ELF-1 (cell line): ENCODE measurements around the gene CBX2.
A peak's percentile ranks its signal among the peaks of the same experiment; 100 is the strongest.

ENCODE experiments used
- DNase-seq: peaks from one replicate; pipeline ENCODE4 v3.0.0-alpha.2; 2016; ENCODE audit warnings: low read depth, low spot score

Gene CBX2

GRCh38 chr17:79811868-79812352 is 34.0 kb downstream of the CBX2 start:
- DNase-seq: no peak

DNA sequence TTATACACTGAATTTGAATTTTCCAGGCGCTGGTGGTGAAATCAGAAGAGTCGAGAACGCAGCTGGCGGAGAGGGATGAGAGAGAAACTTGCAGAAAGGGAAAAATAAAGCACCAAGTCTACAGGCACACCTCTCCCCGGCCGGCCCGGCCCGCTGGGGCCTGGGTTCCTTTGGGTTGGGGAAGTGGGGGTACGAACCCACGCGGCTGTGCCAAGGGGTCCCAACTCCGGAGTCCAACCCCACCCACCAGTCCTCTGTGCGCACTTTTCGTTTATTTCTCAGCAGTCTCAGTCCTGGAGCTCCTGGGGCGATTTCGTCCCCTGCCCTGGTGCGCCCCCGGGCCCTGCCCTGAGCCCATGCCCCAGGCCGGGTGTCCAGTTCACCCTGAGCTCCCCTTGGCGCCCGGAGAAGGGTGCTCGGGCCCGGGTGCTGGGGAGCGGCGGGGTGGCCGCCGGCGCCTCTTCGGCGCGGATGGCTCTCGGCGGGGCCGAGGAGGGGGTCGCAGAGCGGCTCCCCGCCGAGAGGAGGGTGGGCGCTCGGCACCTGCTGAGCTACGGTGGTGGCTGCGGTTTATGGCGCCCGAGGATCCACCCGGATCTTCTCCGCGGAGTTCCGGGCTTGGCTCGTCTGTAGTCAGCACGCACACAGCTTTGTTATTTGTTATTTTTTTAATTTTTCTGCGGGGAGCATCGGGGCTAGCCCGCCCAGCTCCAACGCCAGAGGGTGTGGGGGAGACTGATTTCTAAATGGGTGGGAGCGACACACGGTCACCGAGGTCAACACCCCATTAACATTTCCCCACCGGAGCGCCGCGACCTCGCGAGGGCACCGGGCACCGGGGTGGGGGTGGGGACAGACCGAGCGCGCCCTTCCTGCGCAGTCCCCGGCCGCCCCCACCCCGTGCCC is 34.7 kb downstream of the CBX2 start:
- DNase-seq: no peak

DNA sequence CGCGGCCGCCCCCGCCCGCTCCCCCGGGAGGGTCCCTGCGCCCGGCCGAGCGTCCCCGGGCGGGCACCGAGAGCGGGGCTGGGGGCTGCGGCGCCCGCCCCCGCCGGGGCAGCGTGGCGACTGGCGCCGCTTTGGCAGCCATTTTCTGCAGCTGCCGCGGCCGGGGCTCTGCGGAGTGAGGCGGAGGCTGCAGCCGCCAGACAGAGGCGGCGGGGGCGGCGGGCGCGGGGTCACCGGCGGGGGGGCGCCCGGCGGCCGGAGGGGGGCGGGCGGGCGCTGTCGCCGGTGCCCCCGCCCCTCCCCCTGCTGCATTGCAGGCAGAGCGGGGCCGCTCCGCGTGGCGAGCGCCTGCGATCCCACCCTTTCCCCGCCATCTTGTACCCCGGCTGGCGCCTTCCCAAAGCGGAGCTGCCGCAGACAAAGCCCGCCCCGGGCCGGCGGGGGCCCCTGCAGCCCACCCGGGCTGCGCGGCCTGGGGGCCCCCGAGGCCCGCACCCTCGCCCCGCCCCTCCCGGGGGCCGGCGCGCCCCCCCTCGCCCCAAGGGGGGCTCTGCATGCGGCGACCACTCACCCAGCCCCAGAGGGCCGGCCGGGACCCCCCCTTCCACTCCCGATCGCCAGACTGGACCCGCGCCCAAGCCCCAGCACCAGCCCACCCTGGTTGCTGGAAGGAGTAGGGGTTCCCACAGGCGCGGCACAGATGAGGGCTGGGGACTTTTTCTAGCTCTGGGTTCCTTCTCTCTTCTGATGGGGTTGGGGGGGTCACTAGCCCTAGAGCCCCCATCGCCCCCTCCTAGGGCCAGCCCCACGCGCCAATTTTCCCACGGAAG is 35.6 kb downstream of the CBX2 start:
- DNase-seq: no peak

- peak; percentile 47 for DNase-seq
Observed at GRCh38 chr17:79814127-79814973, 36.4 kb downstream of the CBX2 start.

DNA sequence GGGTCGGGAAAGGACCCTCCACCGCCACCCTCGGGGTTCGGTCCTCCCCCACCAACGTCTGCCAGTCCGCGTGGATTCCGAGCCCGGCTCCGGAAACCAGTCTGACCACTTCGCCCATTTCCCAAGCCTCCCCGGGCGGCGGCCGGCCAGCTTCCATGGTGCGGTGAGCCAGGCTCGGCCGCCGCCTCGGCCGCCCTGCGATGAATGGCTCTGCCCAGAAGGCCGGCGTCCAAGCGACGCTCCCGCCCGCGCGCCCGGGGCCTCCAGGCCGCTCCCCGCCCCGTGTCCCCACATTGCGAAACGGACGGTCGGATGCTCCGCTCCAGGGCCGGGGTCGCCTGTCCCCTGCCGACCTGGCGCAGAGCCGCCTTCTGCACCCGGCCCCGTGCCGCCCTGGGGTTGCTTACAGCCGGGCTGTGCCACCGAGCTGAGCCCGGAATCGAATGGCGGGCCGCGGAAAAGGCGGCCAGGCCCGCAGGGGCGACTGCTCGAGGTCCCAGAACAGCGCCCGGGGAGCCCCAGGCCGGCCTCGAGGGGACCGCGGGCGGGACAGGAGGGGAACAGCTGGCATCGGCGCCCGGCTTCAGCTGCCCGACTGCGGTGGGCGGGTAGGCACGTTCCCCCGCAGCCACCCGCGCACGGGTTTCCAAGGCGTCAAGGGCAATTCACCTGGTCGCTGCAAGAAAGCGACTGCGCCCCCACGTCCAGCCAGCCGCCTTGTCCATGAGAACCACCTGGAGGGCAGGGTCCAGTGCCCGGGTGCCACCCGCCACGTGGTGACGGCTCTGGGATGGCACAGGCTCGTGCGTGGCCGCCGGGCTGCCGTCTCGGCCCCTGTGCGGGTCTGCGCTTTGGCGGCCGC is 37.3 kb downstream of the CBX2 start:
- peak; percentile 46 for DNase-seq

DNA sequence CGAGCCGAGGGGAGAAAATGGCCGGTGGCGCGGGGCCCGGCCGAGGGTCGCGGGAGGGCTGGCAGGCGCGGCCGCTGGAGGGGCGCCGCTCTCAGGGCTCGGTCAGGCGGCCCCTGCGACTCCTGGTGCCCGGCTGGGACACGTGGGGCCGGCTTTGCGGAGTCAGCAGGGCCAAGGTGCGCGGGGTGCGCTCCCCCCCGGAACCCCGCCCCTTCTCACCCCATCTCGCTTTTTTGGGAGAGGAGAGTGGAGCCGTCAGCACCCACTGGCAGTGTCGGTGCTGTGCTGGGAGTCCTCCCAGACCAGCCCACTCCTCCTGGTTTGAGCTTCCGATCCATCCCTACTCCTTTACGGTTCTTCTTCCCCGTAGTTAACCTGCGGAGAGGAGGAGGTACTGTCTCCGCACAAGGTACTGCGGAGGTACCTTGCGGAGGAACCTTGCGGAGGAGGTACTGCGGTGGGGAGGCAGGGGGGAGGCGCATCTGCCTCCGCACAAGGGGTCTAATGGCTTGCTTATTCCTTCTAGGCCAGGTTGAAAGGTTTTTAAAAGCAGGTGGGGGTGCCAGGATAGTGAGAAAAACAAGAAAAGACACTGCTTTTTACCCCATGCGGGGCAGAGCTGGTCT is 38.0 kb downstream of the CBX2 start:
- peak; percentile 10 for DNase-seq

DNA sequence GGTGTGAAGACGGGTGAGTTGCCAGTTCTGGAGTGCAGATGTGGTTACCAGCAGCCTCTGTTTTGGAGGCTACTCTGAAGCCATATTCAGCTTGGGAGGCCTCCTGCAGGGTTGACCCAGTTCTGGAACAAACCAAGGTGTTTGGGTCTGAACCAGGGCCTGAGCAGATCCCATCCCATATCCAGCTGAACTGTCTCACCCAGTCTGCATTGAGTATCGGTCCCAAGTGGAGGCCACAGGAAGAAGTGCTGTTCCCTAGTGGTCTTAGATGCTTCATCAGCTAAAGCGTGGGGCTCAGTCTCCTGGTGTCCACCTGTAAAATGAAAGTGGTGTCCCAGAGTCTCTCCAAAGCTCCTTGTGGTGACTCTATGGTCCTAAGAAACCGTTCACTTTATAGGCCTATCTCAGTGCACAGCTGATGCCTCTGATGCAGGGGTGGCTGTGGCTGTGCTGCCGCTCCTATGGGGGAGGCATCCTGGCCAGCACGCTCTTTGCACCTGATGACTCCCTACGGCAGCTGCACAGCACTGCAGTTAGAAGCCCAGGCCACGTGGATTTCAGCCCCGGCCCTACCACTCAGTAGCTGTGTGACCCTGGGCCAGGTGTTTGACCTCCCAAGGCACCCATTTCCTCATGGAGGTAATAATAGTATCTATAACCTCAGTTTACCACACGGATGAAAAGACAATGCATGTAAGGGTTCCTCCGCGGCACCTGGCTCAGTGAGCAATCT is 40.2 kb downstream of the CBX2 start:
- DNase-seq: no peak

- DNase-seq: no peak
Observed at GRCh38 chr17:79819085-79819484, 41.1 kb downstream of the CBX2 start.

- no peak for DNase-seq
Observed at GRCh38 chr17:79819534-79820276, 41.8 kb downstream of the CBX2 start.

DNA sequence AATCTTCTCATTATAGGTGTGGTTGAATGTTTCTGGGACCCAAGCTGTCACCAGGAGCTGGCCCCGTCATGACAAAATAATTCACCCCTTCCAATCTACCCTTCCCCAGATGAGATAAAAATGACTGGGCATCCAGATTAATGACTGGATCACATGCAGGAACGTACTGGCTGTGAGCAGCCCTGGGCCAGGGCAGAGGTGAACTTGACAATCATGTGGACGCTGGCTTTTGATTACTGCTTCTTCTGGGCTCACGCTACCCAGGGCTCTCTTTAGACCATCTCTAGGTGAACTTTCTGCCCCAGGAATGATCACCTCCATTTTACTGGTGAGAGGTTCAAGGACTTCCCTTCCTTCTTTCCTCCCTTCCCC is 43.0 kb downstream of the CBX2 start:
- DNase-seq: no peak

DNA sequence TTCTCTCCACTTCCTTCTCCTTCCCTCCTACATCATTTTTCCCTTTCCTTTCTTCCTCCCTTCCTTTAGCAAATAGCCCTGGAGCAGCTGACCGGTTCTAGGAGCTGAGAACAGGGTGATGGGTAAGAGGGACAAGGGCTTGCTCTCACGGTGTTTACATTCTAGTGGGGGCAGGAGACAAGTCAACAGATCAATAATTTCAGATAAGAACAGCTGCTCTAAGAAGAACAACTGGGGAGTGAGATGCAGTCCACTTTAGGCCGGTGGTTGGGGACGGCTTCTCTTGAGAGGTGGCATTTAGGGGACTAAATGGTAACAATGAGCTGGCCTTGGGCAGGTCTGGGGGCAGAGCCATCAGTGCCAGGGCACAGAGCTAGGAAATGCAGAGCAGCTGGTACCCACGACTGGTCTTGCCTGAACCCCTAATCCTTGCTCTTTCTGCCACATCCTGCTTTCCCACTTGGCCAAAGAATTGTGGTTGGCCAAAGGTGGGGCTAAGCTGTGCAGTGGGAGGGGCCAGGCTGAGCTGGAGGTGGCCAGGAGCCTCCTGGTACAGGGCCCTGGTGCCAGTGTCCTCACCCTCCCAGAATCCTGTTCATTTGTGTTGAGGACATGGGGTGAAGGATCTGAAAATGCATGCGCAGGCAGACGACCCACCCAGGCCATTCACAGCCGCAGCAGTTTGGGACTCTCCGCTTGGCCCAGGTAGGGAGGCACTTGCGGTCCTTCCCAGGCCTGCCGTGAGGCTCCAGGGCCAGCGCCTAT is 43.6 kb downstream of the CBX2 start:
- no peak for DNase-seq

DNA sequence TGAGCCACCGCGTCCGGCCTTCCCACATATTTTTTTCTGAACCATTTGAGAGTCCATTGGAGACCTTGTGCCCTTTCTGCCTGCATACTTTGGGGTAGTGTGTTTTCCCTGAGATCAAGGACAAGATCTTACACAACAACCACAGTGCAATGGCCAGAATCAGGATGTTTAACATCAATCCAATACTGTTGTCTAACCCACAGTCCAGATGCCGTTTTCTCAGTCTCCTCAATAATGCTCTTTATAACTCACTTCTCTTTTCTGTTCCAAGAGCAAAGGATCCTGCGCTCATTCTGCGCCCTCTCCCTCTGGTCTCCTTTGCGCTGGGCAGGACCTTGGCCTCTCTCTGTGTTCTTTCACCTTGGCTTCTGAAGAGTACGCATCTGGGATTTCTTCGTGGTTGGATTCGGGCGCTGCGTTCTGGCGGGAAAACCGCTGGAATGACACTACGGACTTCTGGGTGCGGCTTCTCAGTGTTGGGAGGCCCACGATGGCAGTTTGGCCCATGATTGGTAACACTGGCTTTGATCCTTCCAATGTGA is 44.7 kb downstream of the CBX2 start:
- no peak for DNase-seq

DNA sequence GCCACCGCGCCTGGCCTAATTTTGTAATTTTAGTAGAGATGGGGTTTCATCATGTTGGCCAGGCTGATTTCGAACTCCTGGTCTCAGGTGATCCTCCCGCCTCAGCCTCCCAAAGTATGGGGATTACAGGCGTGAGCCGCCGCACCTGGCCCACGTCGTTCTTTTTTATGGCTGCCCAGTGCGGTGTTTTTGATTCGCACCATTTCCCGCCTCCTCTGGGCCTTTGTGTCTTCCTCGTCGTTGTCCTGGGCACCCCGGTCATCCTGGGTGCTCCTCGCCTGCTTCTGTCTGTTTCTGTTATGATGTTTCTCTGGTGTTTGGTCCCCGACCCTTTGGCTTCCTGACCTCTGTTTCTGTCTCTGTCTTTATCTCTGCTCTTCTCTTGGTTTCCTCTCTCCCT is 46.3 kb downstream of the CBX2 start:
- no peak for DNase-seq

DNA sequence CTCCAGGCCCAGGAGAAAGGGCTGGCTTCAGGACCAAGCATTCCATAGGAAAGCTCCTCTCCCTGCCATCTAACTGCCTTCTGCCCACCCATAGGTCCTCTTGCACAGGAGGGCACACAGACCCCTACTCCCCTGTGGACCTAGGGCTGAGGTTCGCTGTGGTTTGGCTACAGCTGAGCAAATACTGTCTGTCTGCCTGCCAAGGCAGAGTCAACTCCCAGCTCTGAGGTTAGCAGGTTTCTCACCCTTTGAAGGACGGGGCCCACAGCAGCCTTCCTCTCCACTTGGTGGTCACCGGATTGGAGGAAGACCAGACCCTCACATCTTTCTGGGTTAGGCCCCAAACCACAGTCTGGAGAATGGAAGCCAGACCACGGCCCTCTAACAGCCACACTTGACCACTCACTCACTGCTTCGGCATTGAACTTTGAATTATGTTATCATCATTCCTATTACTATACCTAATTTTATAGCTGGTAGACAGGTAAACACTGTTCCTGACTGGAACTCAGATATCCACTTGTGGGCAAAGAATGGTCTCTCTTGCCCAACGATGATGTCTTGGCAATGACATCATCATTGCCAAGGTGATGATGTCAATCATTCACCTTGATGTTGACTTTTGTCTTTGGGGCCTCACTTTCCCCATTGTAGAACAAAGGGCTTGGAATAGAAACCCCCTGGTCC is 47.1 kb downstream of the CBX2 start:
- no peak for DNase-seq

- DNase-seq: no peak
Observed at GRCh38 chr17:79825580-79825921, 47.6 kb downstream of the CBX2 start.

- no peak for DNase-seq
Observed at GRCh38 chr17:79826204-79826680, 48.3 kb downstream of the CBX2 start.
